ENCODE measurements around the gene STX17.

GRCh38 chr9:99966001-99966400, 59.5 kb downstream of the STX17 start:
- TF ChIP-seq CTCF (IDR thresholded peaks at IDR 0.05) (no peak), ZFX (IDR thresholded peaks at IDR 0.05; ENCODE audit: borderline replicate concordance) (no peak)
